Measurements from ENCODE around the gene CRYGB. TPM values are rescaled to one million over a fixed set of nuclear protein-coding genes. Genes with fewer than 3 reads are reported as not detected.

CRYGB gene
- total RNA-seq, 1 experiment from 2014 or later, result not detected

- Histone ChIP-seq H3K27ac (ENCODE audit: low read depth, low read length, poor library complexity, severe bottlenecking) (no peak overlapping the region), H3K27me3 (replicated peaks; ENCODE audit: insufficient read depth, low read depth, low read length, poor library complexity) (no peaks in the 10 kb centered on the region), H3K9me3 (ENCODE audit: low read depth, low read length, poor library complexity, severe bottlenecking) (no peaks in the 10 kb centered on the region), H3K4me1 (ENCODE audit: insufficient read depth, low read length, poor library complexity, severe bottlenecking) (no peaks in the 10 kb centered on the region), H3K36me3 (ENCODE audit: insufficient read depth, low read length, poor library complexity, severe bottlenecking) (no peaks in the 10 kb centered on the region), H3K4me3 (ENCODE audit: low read depth, low read length, poor library complexity, severe bottlenecking) (no peak overlapping the region)
- ChIA-PET CTCF (no interaction called here), POLR2A (ENCODE audit: low non-redundant PET) (no interaction called here)
- no peak for TF ChIP-seq EZH2 (IDR thresholded peaks at IDR 0.05; ENCODE audit: borderline replicate concordance, low read depth, low read length, poor library complexity, severe bottlenecking)
- DNase-seq (ENCODE audit: low spot score), result no peak
- intact Hi-C loops (cut with micrococcal nuclease; ENCODE audit: unreplicated experiment), result no loop called here
- no TSS peak for BruUV-seq (replicated peaks)
Measured at GRCh38 chr2:208164951-208165755, 19.2 kb upstream of the CRYGB start.

GRCh38 chr2:208163489-208163888 is 17.5 kb upstream of the CRYGB start, which contains the start of gene CRYGA:
Gene CRYGA (minus strand): TSS chr2:208163589. CDS start chr2:208163556, 33 bp downstream.
- H3K9me3 ChIP-seq (ENCODE audit: low read depth, low read length, poor library complexity, severe bottlenecking), result no peaks in the 10 kb centered on the region
- BruUV-seq (replicated peaks), result no TSS peak
- no peak for TF ChIP-seq CTCF (conservative IDR thresholded peaks at IDR 0.05; ENCODE audit: low read depth, low read length)
- no peak for TF ChIP-seq EZH2 (IDR thresholded peaks at IDR 0.05; ENCODE audit: borderline replicate concordance, low read depth, low read length, poor library complexity, severe bottlenecking)
- H3K36me3 ChIP-seq (ENCODE audit: insufficient read depth, low read length, poor library complexity, severe bottlenecking), result no peaks in the 10 kb centered on the region
- no peak within 1 kb of the TSS for H3K4me3 ChIP-seq (ENCODE audit: low read depth, low read length, poor library complexity, severe bottlenecking)
- intact Hi-C loops (cut with micrococcal nuclease; ENCODE audit: unreplicated experiment), result no loop called here
- POLR2A ChIA-PET (ENCODE audit: low non-redundant PET), result no interaction called here
- CTCF ChIA-PET, result no interaction called here
- H3K27me3 ChIP-seq (replicated peaks; ENCODE audit: insufficient read depth, low read depth, low read length, poor library complexity), result no peaks in the 10 kb centered on the region
- DNase-seq (ENCODE audit: low spot score), result no peak
- no peaks in the 10 kb centered on the region for H3K4me1 ChIP-seq (ENCODE audit: insufficient read depth, low read length, poor library complexity, severe bottlenecking)
- H3K27ac ChIP-seq (ENCODE audit: low read depth, low read length, poor library complexity, severe bottlenecking), result no peak within 1 kb of the TSS

GRCh38 chr2:208156439-208156838 is 10.5 kb upstream of the CRYGB start:
- Histone ChIP-seq H3K36me3 (ENCODE audit: insufficient read depth, low read length, poor library complexity, severe bottlenecking) (no peaks in the 10 kb centered on the region), H3K27ac (ENCODE audit: low read depth, low read length, poor library complexity, severe bottlenecking) (no peak overlapping the region), H3K4me1 (ENCODE audit: insufficient read depth, low read length, poor library complexity, severe bottlenecking) (no peaks in the 10 kb centered on the region), H3K27me3 (replicated peaks; ENCODE audit: insufficient read depth, low read depth, low read length, poor library complexity) (no peaks in the 10 kb centered on the region), H3K9me3 (ENCODE audit: low read depth, low read length, poor library complexity, severe bottlenecking) (no peaks in the 10 kb centered on the region), H3K4me3 (ENCODE audit: low read depth, low read length, poor library complexity, severe bottlenecking) (no peak overlapping the region)
- intact Hi-C loops (cut with micrococcal nuclease; ENCODE audit: unreplicated experiment), result no loop called here
- POLR2A ChIA-PET (ENCODE audit: low non-redundant PET), result no interaction called here
- CTCF ChIA-PET, result no interaction called here
- DNase-seq (ENCODE audit: low spot score), result no peak
- BruUV-seq (replicated peaks), result no TSS peak
- TF ChIP-seq CTCF (conservative IDR thresholded peaks at IDR 0.05; ENCODE audit: low read depth, low read length) (no peak), EZH2 (IDR thresholded peaks at IDR 0.05; ENCODE audit: borderline replicate concordance, low read depth, low read length, poor library complexity, severe bottlenecking) (no peak)

GRCh38 chr2:208153156-208153555 is 7.2 kb upstream of the CRYGB start:
- ChIA-PET CTCF (no interaction called here), POLR2A (ENCODE audit: low non-redundant PET) (no interaction called here)
- no peaks in the 10 kb centered on the region for H3K27me3 ChIP-seq (replicated peaks; ENCODE audit: insufficient read depth, low read depth, low read length, poor library complexity)
- BruUV-seq (replicated peaks), result no TSS peak
- no peak overlapping the region for H3K4me3 ChIP-seq (ENCODE audit: low read depth, low read length, poor library complexity, severe bottlenecking)
- no peaks in the 10 kb centered on the region for H3K36me3 ChIP-seq (ENCODE audit: insufficient read depth, low read length, poor library complexity, severe bottlenecking)
- no peak for TF ChIP-seq EZH2 (IDR thresholded peaks at IDR 0.05; ENCODE audit: borderline replicate concordance, low read depth, low read length, poor library complexity, severe bottlenecking)
- TF ChIP-seq CTCF (conservative IDR thresholded peaks at IDR 0.05; ENCODE audit: low read depth, low read length), result no peak
- H3K9me3 ChIP-seq (ENCODE audit: low read depth, low read length, poor library complexity, severe bottlenecking), result no peaks in the 10 kb centered on the region
- intact Hi-C loops (cut with micrococcal nuclease; ENCODE audit: unreplicated experiment), result no loop called here
- DNase-seq (ENCODE audit: low spot score), result no peak
- H3K4me1 ChIP-seq (ENCODE audit: insufficient read depth, low read length, poor library complexity, severe bottlenecking), result no peaks in the 10 kb centered on the region
- no peak overlapping the region for H3K27ac ChIP-seq (ENCODE audit: low read depth, low read length, poor library complexity, severe bottlenecking)
